ENCODE data around the gene TRPM6.

Gene TRPM6

GRCh38 chr9:74770508-74771261 lies 117.0 kb downstream of the TRPM6 start:
- DNase-seq: peak; percentile 34

DNA sequence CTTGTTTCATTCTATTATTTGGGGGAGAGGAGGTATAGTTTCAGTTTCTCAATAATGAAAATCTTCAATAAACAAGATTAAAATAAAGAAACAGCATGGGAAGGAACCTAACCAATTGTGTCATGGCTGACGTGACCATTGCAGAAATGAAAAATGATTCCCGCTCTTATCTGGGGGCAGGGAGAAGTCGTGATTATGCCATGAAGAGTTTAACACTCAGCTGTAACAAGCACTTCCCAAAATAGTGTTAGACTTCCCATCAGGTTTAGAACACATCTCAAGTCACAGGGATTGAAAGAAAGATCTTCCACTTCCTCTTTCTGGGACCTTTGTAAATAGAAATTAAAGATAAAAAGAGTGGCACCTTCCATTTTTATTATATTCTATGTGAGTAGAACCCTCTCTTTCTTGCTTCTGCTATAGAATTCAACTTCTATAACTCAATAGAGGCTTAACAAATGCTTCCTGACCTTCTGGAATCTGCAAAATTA lies 122.2 kb downstream of the TRPM6 start:
- DNase-seq: no peak

DNA sequence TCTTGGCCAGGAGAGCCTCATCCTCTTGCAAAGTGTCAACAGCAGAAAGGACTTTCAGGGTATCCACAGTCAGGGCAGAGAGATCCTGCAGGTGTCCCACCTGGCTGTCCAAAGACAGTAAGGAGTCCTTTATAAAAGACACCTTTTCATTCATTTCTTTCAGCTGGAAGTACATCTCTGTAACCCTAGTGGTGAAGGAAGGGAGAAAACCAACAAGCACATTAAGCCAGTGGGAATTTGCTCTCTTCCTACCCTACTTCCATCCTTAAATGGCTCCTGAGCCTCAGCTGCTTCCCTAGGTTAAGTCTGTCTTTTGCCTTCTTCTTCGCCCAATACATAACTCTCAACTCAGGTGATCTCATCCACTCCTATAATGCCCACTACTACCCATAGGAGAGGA lies 124.8 kb downstream of the TRPM6 start:
- DNase-seq: no peak

GRCh38 chr9:74760031-74760700 lies 127.6 kb downstream of the TRPM6 start:
- no peak for DNase-seq

GRCh38 chr9:74755999-74756398 lies 131.7 kb downstream of the TRPM6 start:
- no peak for DNase-seq

GRCh38 chr9:74755355-74755754 lies 132.4 kb downstream of the TRPM6 start:
- DNase-seq: no peak

DNA sequence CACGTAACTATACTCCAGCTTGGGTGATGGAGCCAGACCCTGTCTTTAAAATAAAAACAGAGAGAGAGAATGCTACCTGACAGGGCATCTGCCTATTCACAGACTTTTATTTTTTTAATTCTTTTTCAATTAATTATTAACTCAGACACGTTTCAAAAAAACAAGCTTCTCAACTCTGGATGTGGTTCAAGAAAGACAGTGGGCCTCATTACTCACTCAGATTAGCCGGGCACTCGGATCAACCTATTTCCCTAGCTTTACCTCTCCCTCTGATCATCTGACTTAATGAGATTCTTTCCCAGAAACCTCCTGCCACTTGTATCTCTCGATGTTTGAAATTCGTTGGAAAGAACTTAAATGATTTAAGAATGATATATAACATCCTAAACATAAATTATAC lies 134.1 kb downstream of the TRPM6 start:
- no peak for DNase-seq

GRCh38 chr9:74748966-74749365 lies 138.8 kb downstream of the TRPM6 start:
- no peak for DNase-seq

DNA sequence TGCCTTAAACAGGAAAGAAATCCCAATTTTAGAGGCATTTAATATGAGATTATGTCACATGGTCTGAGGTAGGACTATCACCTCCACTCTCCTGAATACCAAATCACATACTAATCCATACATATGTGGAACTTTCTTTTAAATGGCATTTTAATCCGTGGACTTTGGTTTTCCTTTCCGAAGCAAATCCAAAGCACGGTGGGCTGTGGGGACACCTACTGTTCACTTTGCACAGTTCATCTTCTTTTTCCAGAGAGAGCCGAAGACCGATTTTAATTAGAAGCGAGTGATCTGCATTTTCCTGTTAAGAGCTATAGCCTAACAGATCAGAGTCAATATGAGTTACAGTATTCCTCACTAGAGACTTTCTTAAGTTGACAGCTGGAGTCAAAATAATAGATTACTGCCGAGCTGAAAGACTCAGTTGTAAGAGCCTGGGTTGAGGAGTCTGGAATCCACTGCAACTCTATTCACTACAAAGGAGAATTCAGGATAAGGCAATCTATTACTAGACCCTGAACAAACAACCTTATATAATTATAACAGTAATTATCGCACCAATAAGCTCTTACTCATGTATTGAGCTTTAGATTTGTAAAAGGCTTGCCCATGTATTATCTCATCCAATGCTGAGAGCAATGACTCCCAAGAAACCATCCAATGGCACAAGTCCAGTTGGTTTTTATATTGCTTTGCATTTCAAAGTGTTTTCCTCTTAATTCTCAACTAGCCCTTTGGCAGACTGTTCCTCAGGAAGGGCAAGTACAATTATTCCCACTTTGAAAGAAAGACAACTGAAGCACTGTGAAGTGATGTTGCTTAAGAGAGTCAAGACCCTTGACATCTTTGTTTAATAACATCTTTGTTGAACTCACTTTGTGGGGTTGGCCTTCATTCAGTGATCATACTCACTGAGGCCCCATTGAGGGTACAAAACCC lies 144.7 kb downstream of the TRPM6 start:
- DNase-seq: no peak

GRCh38 chr9:74742191-74742790 lies 145.4 kb downstream of the TRPM6 start:
- no peak for DNase-seq

DNA sequence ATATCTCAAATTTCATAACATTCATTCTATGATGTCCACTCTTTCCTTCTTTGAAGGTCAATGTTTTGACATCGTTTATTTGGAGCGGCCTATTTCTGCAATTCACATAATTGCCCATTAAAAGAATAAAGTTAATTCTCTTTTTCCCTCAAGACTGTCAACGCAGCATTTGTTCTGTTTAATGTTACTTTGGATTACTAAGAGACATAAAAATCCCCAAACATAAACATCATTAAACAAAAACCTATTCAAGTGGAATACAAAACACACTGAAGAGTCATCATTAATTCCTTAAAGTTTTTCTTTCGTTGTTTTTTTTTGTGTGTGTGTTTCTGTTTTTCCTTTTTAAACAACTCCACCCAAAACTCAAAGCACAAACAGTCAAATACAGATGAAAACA lies 151.1 kb downstream of the TRPM6 start:
- DNase-seq: no peak

DNA sequence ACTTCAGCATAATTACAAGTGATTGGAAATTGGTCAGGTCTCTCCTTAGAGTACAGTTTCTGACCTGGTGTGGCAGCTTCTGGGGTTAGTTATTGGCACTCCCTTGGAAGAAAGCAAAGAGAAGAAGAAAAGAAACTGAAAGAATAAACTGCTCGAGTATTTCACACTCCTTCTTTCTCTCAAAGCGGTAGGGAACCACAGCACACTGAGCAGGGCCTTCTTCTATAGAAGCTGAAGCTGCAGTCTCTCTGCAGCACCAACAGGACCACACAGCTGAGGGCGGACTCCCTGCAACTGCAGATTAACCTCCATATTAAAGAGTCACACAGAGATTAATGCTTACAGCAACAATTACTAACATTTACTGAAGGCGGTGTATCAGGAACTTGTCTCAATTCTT lies 152.0 kb downstream of the TRPM6 start:
- no peak for DNase-seq

- no peak for DNase-seq
Observed at GRCh38 chr9:74729136-74729695, 158.5 kb downstream of the TRPM6 start.

- DNase-seq: no peak
Observed at GRCh38 chr9:74728176-74728575, 159.5 kb downstream of the TRPM6 start.

DNA sequence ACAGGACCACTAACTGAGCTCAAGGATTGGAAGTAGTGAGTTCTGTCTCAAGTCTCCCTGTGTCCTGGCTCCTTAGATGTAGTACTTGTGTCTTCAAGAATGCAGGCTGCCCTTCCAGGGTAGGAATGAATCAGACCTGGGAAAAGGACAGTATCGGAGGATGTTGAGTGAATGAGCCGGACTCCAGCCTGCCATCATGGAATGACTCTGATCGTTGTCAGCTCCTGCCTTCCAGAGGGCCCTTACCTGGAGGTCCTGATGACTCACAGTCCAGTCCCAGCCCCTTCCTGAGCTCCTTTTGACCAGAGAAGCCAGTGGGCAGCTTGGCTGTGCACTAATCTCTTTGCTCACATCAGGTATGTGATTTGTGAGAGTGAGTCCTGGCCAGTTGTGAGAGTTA lies 161.1 kb downstream of the TRPM6 start:
- no peak for DNase-seq

DNA sequence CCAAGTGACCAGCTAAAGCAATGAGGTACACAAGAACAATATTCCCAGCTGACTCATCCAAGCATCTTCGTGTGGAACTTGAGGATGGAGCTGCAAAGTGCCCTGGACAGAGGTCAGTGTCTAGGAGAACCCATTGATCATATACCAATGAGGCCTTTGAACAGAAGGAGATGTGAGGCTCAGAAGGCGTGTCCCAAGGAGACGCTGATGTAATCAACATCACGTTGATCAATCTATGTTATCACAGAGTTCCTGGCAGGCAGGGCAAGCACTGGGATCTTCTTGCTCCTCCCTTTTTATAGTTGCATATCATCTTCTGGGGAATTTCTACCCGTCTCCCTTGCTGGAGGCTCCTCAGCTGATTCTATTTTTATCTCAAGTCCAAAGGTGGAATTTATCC lies 163.4 kb downstream of the TRPM6 start:
- no peak for DNase-seq

- no peak for DNase-seq
Observed at GRCh38 chr9:74721696-74722660, 165.7 kb downstream of the TRPM6 start.

GRCh38 chr9:74719306-74719705 lies 168.4 kb downstream of the TRPM6 start:
- no peak for DNase-seq

GRCh38 chr9:74718709-74719108 lies 169.0 kb downstream of the TRPM6 start:
- DNase-seq: no peak

GRCh38 chr9:74711341-74711740 lies 176.4 kb downstream of the TRPM6 start:
- DNase-seq: no peak

DNA sequence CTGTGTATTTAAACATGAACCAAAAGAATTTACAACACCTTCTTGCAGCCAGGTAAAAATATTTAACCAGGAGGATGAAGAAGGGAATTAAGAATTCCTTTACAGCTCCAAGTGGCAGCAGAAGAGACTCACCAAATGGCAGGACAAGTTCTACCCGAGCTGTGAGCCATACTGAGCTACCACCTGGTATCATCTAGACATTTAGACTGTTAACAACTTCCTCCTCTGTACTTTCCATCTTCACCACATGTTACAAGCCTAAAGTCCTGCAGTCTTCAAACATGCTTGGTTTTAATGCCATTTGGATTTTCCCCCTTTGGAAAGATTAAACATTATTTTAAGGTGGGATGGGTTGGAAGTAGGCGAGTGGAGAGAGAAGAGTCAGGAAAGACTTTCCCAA lies 190.2 kb downstream of the TRPM6 start:
- no peak for DNase-seq
